ENCODE measurements around the gene VSIG10L.

The VSIG10L gene

GRCh38 chr19:51329411-51329810, 12.5 kb downstream of the VSIG10L start:
- no peak for TF ChIP-seq CTCF (conservative IDR thresholded peaks at IDR 0.05; ENCODE audit: low read depth, low read length)
- DNase-seq (ENCODE audit: low read depth) = no peak
- H3K4me3 ChIP-seq (ENCODE audit: low read depth, low read length) = no peak overlapping the region

- peak overlapping the region; percentile 42 for H3K4me3 ChIP-seq (ENCODE audit: low read depth, low read length)
These were observed 14.6 kb downstream of the VSIG10L start for GRCh38 chr19:51327066-51328001.

GRCh38 chr19:51326216-51327065, 15.5 kb downstream of the VSIG10L start:
- no peak for DNase-seq (ENCODE audit: low read depth)
- TF ChIP-seq CTCF (conservative IDR thresholded peaks at IDR 0.05; ENCODE audit: low read depth, low read length) = no peak
- no peak overlapping the region for H3K4me3 ChIP-seq (ENCODE audit: low read depth, low read length)

More at GRCh38 chr19:51327066-51328001, 14.6 kb downstream of the VSIG10L start:
- TF ChIP-seq CTCF (conservative IDR thresholded peaks at IDR 0.05; ENCODE audit: low read depth, low read length) = peak; percentile 34
- DNase-seq (ENCODE audit: low read depth) = peak; percentile 60

- DNase-seq (ENCODE audit: low read depth) = no peak
- H3K4me3 ChIP-seq (ENCODE audit: low read depth, low read length) = no peak overlapping the region
These were observed 16.6 kb downstream of the VSIG10L start for GRCh38 chr19:51325161-51325976.

GRCh38 chr19:51324167-51324481, 17.8 kb downstream of the VSIG10L start:
- TF ChIP-seq CTCF (conservative IDR thresholded peaks at IDR 0.05; ENCODE audit: low read depth, low read length) = no peak
- no peak overlapping the region for H3K4me3 ChIP-seq (ENCODE audit: low read depth, low read length)
- DNase-seq (ENCODE audit: low read depth) = no peak

More at GRCh38 chr19:51325161-51325976, 16.6 kb downstream of the VSIG10L start:
- TF ChIP-seq CTCF (conservative IDR thresholded peaks at IDR 0.05; ENCODE audit: low read depth, low read length) = no peak

GRCh38 chr19:51323481-51324166, 18.3 kb downstream of the VSIG10L start:
- DNase-seq (ENCODE audit: low read depth) = no peak
- H3K4me3 ChIP-seq (ENCODE audit: low read depth, low read length) = no peak overlapping the region
- no peak for TF ChIP-seq CTCF (conservative IDR thresholded peaks at IDR 0.05; ENCODE audit: low read depth, low read length)
